ENCODE data around the gene INSC. TPM values are rescaled to one million over a fixed set of nuclear protein-coding genes. Genes with fewer than 3 reads are reported as not detected.

Gene INSC
- total RNA-seq, 4 donors from 2014 or later, result not detected

GRCh38 chr11:15075162-15075526 is 39.6 kb upstream of the INSC start:
- TF ChIP-seq CTCF (IDR thresholded peaks at IDR 0.05; ENCODE audit: low read depth), result no peak

GRCh38 chr11:15091175-15091574 is 23.5 kb upstream of the INSC start:
- TF ChIP-seq CTCF (IDR thresholded peaks at IDR 0.05; ENCODE audit: low read depth), result no peak

- no peak for TF ChIP-seq CTCF (IDR thresholded peaks at IDR 0.05; ENCODE audit: low read depth)
Observed at GRCh38 chr11:15091625-15092024, 23.1 kb upstream of the INSC start.

- no peak for TF ChIP-seq CTCF (IDR thresholded peaks at IDR 0.05; ENCODE audit: low read depth)
Observed at GRCh38 chr11:15093432-15093831, 21.3 kb upstream of the INSC start.

GRCh38 chr11:15095736-15096228 is 18.9 kb upstream of the INSC start:
- no peak for TF ChIP-seq CTCF (IDR thresholded peaks at IDR 0.05; ENCODE audit: low read depth)

- no peak for TF ChIP-seq CTCF (IDR thresholded peaks at IDR 0.05; ENCODE audit: low read depth)
Observed at GRCh38 chr11:15097411-15097810, 17.3 kb upstream of the INSC start.

- no peak for TF ChIP-seq CTCF (IDR thresholded peaks at IDR 0.05; ENCODE audit: low read depth)
Observed at GRCh38 chr11:15099267-15099666, 15.5 kb upstream of the INSC start.
